Gastrocnemius medialis (tissue), 4 donors: ENCODE results near the gene KCTD14. TPM values are rescaled to one million over a fixed set of nuclear protein-coding genes. Genes with fewer than 3 reads are reported as not detected.
A peak's percentile ranks its signal among the peaks of the same experiment; 100 is the strongest.

ENCODE experiments used
- ATAC-seq, 2 donors: fragments of 150-250 bp; one replicate each; pipeline ENCODE4 v1.9.1; 2016
- DNase-seq, 2 donors: peaks; one replicate each; pipeline ENCODE4 v3.0.0-alpha.2; 2019
- H3K27ac ChIP-seq, 4 donors: fragments of 200-600 bp; sonication (generic); 1 replicate in 1 of 4; 2 replicates in 3 of 4; pipeline ENCODE4 v1.5.1; 2016 to 2018; ENCODE audit warnings: mild to moderate bottlenecking in 2 of 4, moderate library complexity in 1 of 4
- H3K27me3 ChIP-seq, 3 donors: fragments of 200-600 bp; sonication (generic) in 2 of 3; 1 replicate in 1 of 3; 2 replicates in 2 of 3; pipeline versions ENCODE4 v1.5.1 to v1.6.0; 2016 to 2019; ENCODE audit warnings: mild to moderate bottlenecking in 1 of 3, moderate library complexity in 1 of 3
- H3K36me3 ChIP-seq, 2 donors: fragments of 200-600 bp; sonication (generic) in 1 of 2; one replicate each; pipeline ENCODE4 v1.5.1; 2017 to 2018
- H3K4me1 ChIP-seq, 2 donors: fragments of 200-600 bp; sonication (generic) in 1 of 2; one replicate each; pipeline ENCODE4 v1.5.1; 2016 to 2017; ENCODE audit warnings: mild to moderate bottlenecking in 2 of 2
- H3K4me3 ChIP-seq, 4 donors: fragments of 200-600 bp; sonication (generic) in 3 of 4; 1 replicate in 1 of 4; 2 replicates in 3 of 4; pipeline ENCODE4 v1.5.1; 2016 to 2019; ENCODE audit warnings: mild to moderate bottlenecking in 2 of 4
- H3K9me3 ChIP-seq, 3 donors: fragments of 200-600 bp; sonication (generic) in 2 of 3; 1 replicate in 1 of 3; 2 replicates in 2 of 3; pipeline ENCODE4 v1.5.1; 2016 to 2019
- POLR2A ChIP-seq, 2 donors: fragments of 450-650 bp; IDR thresholded peaks; one replicate each; pipeline ENCODE4 v1.6.1; 2017; ENCODE audit warnings: antibody characterized with exemption in 2 of 2, mild to moderate bottlenecking in 2 of 2, moderate library complexity in 2 of 2
- in situ Hi-C, 4 donors: fragments of 200-750 bp; cut with MboI; loops; one replicate each; pipeline versions ENCODE4 v1.15.0 to v1.8.0; 2017; ENCODE audit warnings: low sequenced_read_pairs in 4 of 4
- intact Hi-C: fragments of 100-400 bp; cut with DNase I; formaldehyde crosslinking; loops from one replicate; pipeline ENCODE4 v1.15.1; 2023; ENCODE audit warnings: low total_unique reads
- total RNA-seq, 4 donors: library from RNA; depleted of rRNA; stranded (reverse); fragments of >200 nt; gene quantifications; one replicate each; pipeline versions ENCODE4 v1.1.0 to v1.2.3, GENCODE V29; 2016
- TF ChIP-seq, protein P1 (sequence below), 5 experiments: fragments of 450-650 bp in 3 of 5; fragments of 200-600 bp in 2 of 5; sonication (generic) in 2 of 5; IDR thresholded peaks in 4 of 5; conservative IDR thresholded peaks in 1 of 5; 1 replicate in 4 of 5; 2 replicates in 1 of 5; pipeline ENCODE4 v1.5.1; 2016 to 2019; ENCODE audit warnings: antibody characterized with exemption in 5 of 5, mild to moderate bottlenecking in 3 of 5, moderate library complexity in 3 of 5

The KCTD14 gene, protein sequence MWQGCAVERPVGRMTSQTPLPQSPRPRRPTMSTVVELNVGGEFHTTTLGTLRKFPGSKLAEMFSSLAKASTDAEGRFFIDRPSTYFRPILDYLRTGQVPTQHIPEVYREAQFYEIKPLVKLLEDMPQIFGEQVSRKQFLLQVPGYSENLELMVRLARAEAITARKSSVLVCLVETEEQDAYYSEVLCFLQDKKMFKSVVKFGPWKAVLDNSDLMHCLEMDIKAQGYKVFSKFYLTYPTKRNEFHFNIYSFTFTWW
- under 1 TPM in 2 of 4 donors, not detected in 2; 0.25 to 0.38 TPM for total RNA-seq

DNA sequence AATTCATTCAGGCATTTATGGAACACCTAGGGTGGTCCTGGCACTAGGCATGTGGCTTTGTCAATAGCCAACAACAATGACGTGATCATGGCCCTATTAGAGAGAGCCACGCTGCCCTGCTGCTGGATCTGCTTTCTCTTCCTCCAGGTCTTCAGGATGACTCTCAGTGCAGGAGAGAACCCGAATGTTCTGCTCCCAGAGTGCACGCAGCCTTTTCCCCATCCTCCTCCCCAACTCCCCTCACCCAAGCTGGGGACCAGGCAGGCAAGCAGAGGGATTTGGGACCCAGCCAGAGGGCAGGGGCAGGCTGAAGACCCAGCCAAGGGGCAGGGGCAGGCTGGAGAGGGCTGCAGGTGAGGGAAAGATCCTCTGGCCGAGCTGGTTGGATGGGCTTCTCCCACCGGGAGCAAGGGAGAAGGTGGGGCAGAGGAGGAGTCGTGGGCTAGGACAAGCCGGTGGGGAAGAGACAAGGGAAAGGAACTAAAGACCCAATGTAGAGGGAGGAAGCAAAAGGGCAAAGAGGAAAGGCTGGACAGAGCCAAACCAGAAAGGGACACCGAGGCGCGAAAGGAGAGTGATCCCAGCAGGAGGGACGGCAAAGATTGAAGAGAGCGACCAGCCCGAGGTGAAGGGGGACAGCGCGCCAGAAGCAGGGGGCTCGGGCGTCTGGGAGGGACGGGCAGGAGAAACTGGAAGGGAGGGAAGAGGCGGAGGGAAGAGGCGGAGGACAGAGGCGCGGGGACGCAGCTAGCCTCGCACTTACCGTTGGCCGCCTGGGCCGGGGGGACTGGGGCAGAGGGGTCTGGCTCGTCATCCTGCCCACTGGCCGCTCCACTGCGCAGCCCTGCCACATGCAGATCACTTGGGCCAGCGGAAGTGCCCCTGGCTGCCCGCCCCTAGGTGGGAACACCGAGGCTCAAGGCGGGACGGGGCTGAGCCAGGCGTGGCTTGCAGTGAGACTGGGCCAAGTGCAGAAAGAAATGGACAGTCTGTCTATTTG lies at the start of gene KCTD14:
Gene KCTD14, minus strand, starts transcription at position 880 of the 1,000 bp plus-strand sequence. Its CDS starts 27 bp downstream, at position 853.
- no peaks in the 10 kb centered on the region for H3K9me3 ChIP-seq
- no peak within 1 kb of the TSS for H3K27ac ChIP-seq
- H3K27me3 ChIP-seq = peaks cover 0 to 4% (median 0%) of the 10 kb centered on the region in 3 donors
- in situ Hi-C loops (no loop called here), intact Hi-C loops (no loop called here)
- H3K4me3 ChIP-seq = peak within 1 kb of the TSS; percentile 29 to 46 (median 36)
- ATAC-seq = no peak
- no peaks in the 10 kb centered on the region for H3K36me3 ChIP-seq
- no peaks in the 10 kb centered on the region for H3K4me1 ChIP-seq
- no peak for DNase-seq
- no peak for TF ChIP-seq POLR2A (IDR thresholded peaks at IDR 0.05)
- TF ChIP-seq, protein P1, sequence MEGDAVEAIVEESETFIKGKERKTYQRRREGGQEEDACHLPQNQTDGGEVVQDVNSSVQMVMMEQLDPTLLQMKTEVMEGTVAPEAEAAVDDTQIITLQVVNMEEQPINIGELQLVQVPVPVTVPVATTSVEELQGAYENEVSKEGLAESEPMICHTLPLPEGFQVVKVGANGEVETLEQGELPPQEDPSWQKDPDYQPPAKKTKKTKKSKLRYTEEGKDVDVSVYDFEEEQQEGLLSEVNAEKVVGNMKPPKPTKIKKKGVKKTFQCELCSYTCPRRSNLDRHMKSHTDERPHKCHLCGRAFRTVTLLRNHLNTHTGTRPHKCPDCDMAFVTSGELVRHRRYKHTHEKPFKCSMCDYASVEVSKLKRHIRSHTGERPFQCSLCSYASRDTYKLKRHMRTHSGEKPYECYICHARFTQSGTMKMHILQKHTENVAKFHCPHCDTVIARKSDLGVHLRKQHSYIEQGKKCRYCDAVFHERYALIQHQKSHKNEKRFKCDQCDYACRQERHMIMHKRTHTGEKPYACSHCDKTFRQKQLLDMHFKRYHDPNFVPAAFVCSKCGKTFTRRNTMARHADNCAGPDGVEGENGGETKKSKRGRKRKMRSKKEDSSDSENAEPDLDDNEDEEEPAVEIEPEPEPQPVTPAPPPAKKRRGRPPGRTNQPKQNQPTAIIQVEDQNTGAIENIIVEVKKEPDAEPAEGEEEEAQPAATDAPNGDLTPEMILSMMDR (IDR thresholded peaks at IDR 0.05 in 4 of 5, conservative IDR thresholded peaks at IDR 0.05 in 1 of 5) = no peak

DNA sequence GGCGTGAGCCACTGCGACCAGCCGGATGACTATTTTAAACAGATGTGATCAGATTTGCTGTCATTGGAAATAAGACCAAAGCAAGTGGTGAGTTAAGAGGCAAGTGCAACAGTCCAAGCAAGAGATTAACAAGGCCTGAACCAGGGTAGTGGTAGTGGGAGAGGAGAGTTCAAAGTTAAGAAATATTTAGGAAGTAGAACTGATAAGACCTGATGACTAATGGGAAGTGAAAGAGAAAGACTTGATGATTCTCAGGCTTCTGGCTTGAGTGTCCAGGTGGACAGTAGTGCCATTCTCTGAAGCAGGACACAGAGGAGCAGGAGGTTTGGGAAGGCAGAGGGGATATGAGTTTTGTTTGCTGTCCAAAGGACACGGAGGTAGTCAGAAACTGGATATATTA lies 49.4 kb upstream of the KCTD14 start:
- peaks cover 31 to 40% of the 10 kb centered on the region in 2 donors for H3K4me1 ChIP-seq
- peaks cover 0 to 14% of the 10 kb centered on the region in 2 donors for H3K36me3 ChIP-seq
- H3K27ac ChIP-seq = no peak overlapping the region
- ATAC-seq (no peak), DNase-seq (no peak)
- TF ChIP-seq, protein P1 (IDR thresholded peaks at IDR 0.05 in 4 of 5, conservative IDR thresholded peaks at IDR 0.05 in 1 of 5) = no peak
- no peak for TF ChIP-seq POLR2A (IDR thresholded peaks at IDR 0.05)
- H3K9me3 ChIP-seq = no peaks in the 10 kb centered on the region
- in situ Hi-C loops (no loop called here), intact Hi-C loops (no loop called here)
- H3K4me3 ChIP-seq = no peak overlapping the region
- H3K27me3 ChIP-seq = no peaks in the 10 kb centered on the region

DNA sequence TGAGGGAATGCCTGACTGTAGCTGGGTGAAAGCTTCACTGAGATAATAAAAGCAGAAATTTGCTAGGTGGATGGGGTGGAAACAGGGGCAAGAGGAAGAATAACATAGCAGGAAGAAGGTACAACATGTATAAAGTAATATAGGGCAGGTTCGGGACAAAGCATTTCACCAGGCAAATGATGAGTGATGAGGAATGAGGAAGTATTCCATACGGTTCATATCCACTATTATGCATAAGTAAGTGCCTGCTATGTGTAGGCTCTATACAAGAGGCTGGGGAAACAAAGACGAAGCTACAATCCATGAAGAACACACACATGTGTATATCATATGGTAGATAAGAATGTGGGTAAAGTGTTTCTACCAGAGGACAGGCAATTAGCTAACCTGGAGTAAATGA lies 48.6 kb upstream of the KCTD14 start:
- H3K36me3 ChIP-seq = peaks cover 0 to 14% of the 10 kb centered on the region in 2 donors
- DNase-seq (no peak), ATAC-seq (no peak)
- H3K27me3 ChIP-seq = no peaks in the 10 kb centered on the region
- H3K9me3 ChIP-seq = no peaks in the 10 kb centered on the region
- peaks cover 24 to 32% of the 10 kb centered on the region in 2 donors for H3K4me1 ChIP-seq
- no peak overlapping the region for H3K27ac ChIP-seq
- intact Hi-C loops (no loop called here), in situ Hi-C loops (no loop called here)
- no peak overlapping the region for H3K4me3 ChIP-seq
- TF ChIP-seq, protein P1 (IDR thresholded peaks at IDR 0.05 in 4 of 5, conservative IDR thresholded peaks at IDR 0.05 in 1 of 5) = no peak
- TF ChIP-seq POLR2A (IDR thresholded peaks at IDR 0.05) = no peak

DNA sequence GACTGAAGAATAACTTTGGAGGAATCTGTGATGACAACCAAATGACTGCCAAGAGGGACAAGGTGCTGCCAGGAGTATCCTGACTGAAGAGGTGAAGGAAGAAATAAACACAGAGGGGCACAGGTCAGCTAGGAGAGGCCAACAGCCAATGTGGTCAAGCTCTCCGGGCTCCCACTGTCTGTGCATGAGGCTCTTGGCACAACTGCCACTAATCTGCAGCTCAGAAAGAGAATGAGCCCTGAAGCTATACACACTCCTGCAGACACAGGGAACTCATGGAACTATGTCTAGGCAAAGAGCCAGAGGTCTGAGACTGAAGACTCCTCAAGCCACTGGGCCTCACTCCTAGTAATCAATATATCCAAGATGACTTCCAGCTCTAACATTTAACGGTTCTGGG lies 47.5 kb upstream of the KCTD14 start:
- ATAC-seq (no peak), DNase-seq (no peak)
- H3K27me3 ChIP-seq = no peaks in the 10 kb centered on the region
- no peak overlapping the region for H3K4me3 ChIP-seq
- intact Hi-C loops (no loop called here), in situ Hi-C loops (no loop called here)
- H3K4me1 ChIP-seq = peaks cover 18 to 28% of the 10 kb centered on the region in 2 donors
- H3K27ac ChIP-seq = peak overlapping the region in 2 of 4 donors; percentile 26 to 33
- no peaks in the 10 kb centered on the region for H3K9me3 ChIP-seq
- TF ChIP-seq, protein P1 (IDR thresholded peaks at IDR 0.05 in 4 of 5, conservative IDR thresholded peaks at IDR 0.05 in 1 of 5) = no peak
- TF ChIP-seq POLR2A (IDR thresholded peaks at IDR 0.05) = no peak
- peaks cover 0 to 14% of the 10 kb centered on the region in 2 donors for H3K36me3 ChIP-seq
